ENCODE results near the gene TNIP1. TPM values are rescaled to one million over a fixed set of nuclear protein-coding genes. Genes with fewer than 3 reads are reported as not detected.

Gene TNIP1
- total RNA-seq, 2 experiments from 2014 or later, result 110 to 115 TPM

DNA sequence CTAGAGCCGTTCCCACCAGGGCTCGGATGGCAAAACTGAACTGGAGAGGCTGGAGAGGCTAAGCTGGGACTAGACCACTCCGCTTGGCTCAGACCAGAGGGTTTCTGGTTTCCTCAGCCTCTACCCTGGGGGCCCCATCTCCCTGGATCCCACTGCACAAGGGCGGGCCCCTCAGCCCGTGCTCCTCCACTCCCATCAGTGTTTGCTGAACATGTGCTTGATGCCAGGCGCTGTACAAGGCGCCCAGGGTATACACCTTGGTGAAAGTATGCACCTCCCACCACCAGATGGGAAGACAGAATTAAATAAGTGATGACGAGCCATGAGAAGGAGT, 42.5 kb downstream of the TNIP1 start:
- ATAC-seq (ENCODE audit: poor library complexity), result no peak
- H3K9me3 Mint-ChIP-seq, result no peaks in the 10 kb centered on the region
- no peaks in the 10 kb centered on the region for H3K4me1 Mint-ChIP-seq (ENCODE audit: low read depth)
- Histone ChIP-seq H3K27ac (ENCODE audit: low read depth in 1 of 2, low read length in 2 of 2) (no peak overlapping the region), H3K4me3 (ENCODE audit: low read length) (no peak overlapping the region), H3K9me3 (ENCODE audit: control insufficient read depth in 1 of 2, insufficient read depth in 1 of 2, low read length in 2 of 2) (no peaks in the 10 kb centered on the region), H3K36me3 (ENCODE audit: insufficient read depth, low read length) (peaks cover 98% of the 10 kb centered on the region), H3K27me3 (ENCODE audit: control insufficient read depth in 1 of 2, insufficient read depth in 2 of 2, low read length in 2 of 2) (no peaks in the 10 kb centered on the region), H3K4me1 (ENCODE audit: insufficient read depth, low read length) (no peaks in the 10 kb centered on the region)
- intact Hi-C loops (cut with DNase I, micrococcal nuclease), result no loop called here
- ChIA-PET POLR2A (no interaction called here), CTCF (interaction anchor here (2.8 kb wide), 1 partner anchor 10 kb away, joined by 9 read pairs; no protein-coding TSS in a partner anchor)
- no peaks in the 10 kb centered on the region for H3K27me3 Mint-ChIP-seq
- TF ChIP-seq, protein P1, sequence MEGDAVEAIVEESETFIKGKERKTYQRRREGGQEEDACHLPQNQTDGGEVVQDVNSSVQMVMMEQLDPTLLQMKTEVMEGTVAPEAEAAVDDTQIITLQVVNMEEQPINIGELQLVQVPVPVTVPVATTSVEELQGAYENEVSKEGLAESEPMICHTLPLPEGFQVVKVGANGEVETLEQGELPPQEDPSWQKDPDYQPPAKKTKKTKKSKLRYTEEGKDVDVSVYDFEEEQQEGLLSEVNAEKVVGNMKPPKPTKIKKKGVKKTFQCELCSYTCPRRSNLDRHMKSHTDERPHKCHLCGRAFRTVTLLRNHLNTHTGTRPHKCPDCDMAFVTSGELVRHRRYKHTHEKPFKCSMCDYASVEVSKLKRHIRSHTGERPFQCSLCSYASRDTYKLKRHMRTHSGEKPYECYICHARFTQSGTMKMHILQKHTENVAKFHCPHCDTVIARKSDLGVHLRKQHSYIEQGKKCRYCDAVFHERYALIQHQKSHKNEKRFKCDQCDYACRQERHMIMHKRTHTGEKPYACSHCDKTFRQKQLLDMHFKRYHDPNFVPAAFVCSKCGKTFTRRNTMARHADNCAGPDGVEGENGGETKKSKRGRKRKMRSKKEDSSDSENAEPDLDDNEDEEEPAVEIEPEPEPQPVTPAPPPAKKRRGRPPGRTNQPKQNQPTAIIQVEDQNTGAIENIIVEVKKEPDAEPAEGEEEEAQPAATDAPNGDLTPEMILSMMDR (IDR thresholded peaks at IDR 0.05), result no peak
- H3K27ac Mint-ChIP-seq, result no peak overlapping the region
- H3K4me3 Mint-ChIP-seq, result no peak overlapping the region
- no peak for DNase-seq
- peaks cover 99% of the 10 kb centered on the region for H3K36me3 Mint-ChIP-seq (ENCODE audit: low read depth)

DNA sequence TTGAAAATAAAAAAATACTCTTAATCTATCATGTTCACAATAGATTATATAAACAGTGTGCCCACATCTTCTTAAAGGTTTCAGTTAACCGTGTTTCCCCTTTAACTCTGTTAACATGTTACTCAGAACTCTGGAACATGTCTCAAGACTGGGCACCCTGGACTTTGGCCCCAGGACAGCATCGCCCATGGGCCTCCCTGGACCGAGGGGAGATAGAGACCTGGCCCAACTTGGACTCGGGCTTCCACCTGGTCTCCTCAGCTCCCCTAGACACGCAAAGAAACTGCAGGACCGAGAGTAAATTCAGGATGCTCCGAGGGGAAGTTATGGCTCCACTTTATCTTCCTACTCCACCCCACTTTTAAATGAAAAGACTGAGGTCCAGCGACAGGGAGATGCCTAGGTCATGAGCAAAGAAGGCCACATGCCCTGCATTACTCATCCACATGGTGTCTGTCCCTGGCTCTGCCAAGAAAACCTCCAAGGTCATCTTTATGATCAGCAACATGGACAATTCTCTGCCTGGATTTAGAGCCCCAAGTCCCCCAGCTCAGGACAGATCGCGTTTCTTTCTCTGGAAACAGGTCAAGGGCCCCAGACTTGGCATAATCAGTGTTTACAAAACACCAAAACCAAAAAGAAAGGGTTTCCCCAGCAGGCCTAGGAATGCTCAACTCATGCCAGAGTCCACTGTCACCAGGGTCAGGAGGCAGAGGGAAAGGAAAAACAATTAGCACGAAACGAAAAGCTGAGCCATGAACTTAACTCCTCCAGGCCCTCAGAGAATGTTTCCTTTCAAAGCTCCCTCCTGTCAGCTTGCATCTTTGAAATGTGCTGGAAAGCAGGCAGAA, 43.0 kb downstream of the TNIP1 start:
- Mint-ChIP-seq H3K27me3 (no peaks in the 10 kb centered on the region), H3K9me3 (no peaks in the 10 kb centered on the region), H3K27ac (no peak overlapping the region), H3K4me1 (ENCODE audit: low read depth) (no peaks in the 10 kb centered on the region), H3K36me3 (ENCODE audit: low read depth) (peaks cover 99% of the 10 kb centered on the region), H3K4me3 (no peak overlapping the region)
- Histone ChIP-seq H3K4me1 (ENCODE audit: insufficient read depth, low read length) (no peaks in the 10 kb centered on the region), H3K9me3 (ENCODE audit: control insufficient read depth in 1 of 2, insufficient read depth in 1 of 2, low read length in 2 of 2) (no peaks in the 10 kb centered on the region), H3K27me3 (ENCODE audit: control insufficient read depth in 1 of 2, insufficient read depth in 2 of 2, low read length in 2 of 2) (no peaks in the 10 kb centered on the region), H3K27ac (ENCODE audit: low read depth in 1 of 2, low read length in 2 of 2) (no peak overlapping the region), H3K36me3 (ENCODE audit: insufficient read depth, low read length) (peaks cover 96% of the 10 kb centered on the region), H3K4me3 (ENCODE audit: low read length) (no peak overlapping the region)
- DNase-seq (no peak), ATAC-seq (ENCODE audit: poor library complexity) (no peak)
- intact Hi-C loops (cut with DNase I, micrococcal nuclease), result no loop called here
- ChIA-PET POLR2A (no interaction called here), CTCF (interaction anchor here (2.8 kb wide), 1 partner anchor 11 kb away, joined by 9 read pairs; no protein-coding TSS in a partner anchor)
- TF ChIP-seq, protein P1 (IDR thresholded peaks at IDR 0.05), result no peak

DNA sequence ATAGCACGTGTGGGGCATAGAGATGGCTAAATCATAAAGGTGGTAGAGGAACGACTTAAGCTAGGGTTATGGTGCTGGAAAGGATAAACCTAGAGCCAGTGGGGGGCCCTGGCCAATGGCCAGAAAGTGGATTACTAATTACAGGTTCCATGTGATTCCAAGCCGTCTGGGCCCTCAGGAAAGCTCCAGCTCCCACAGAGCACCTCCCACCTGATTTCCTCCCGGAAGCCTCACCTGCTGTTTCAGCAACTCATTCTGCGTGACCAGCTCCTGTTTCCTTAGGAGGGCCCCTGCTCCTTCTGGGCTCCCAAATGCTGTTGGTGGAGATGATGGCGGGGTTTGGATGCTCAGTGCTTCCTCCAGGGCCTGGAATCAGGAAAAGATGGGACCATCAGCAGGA, 44.3 kb downstream of the TNIP1 start:
- peaks cover 99% of the 10 kb centered on the region for H3K36me3 Mint-ChIP-seq (ENCODE audit: low read depth)
- ATAC-seq (ENCODE audit: poor library complexity), result no peak
- ChIA-PET POLR2A (no interaction called here), CTCF (no interaction called here)
- no peaks in the 10 kb centered on the region for H3K27me3 Mint-ChIP-seq
- Histone ChIP-seq H3K4me1 (ENCODE audit: insufficient read depth, low read length) (no peaks in the 10 kb centered on the region), H3K27ac (ENCODE audit: low read depth in 1 of 2, low read length in 2 of 2) (no peak overlapping the region), H3K27me3 (ENCODE audit: control insufficient read depth in 1 of 2, insufficient read depth in 2 of 2, low read length in 2 of 2) (no peaks in the 10 kb centered on the region), H3K9me3 (ENCODE audit: control insufficient read depth in 1 of 2, insufficient read depth in 1 of 2, low read length in 2 of 2) (no peaks in the 10 kb centered on the region), H3K4me3 (ENCODE audit: low read length) (no peak overlapping the region), H3K36me3 (ENCODE audit: insufficient read depth, low read length) (peaks cover 94% of the 10 kb centered on the region)
- no peak overlapping the region for H3K27ac Mint-ChIP-seq
- no peak overlapping the region for H3K4me3 Mint-ChIP-seq
- no peaks in the 10 kb centered on the region for H3K9me3 Mint-ChIP-seq
- intact Hi-C loops (cut with DNase I, micrococcal nuclease), result no loop called here
- no peaks in the 10 kb centered on the region for H3K4me1 Mint-ChIP-seq (ENCODE audit: low read depth)
- TF ChIP-seq, protein P1 (IDR thresholded peaks at IDR 0.05), result no peak
- no peak for DNase-seq
